PC-9 (cell line): ENCODE results near the gene DEFB124. TPM values are rescaled to one million over a fixed set of nuclear protein-coding genes. Genes with fewer than 3 reads are reported as not detected.

Experiments
- BruUV-seq: library from RNA; stranded (reverse); fragments of 400-500 nt; replicated peaks from 2 replicates; lab custom pipeline; 2021; lab: Mats Ljungman, UMichigan
- CTCF ChIA-PET: fragments of 300-600 bp; sonication (Branson Sonifier 250); formaldehyde crosslinking; loops from one replicate; lab custom pipeline; 2022; ENCODE audit warnings: antibody characterized with exemption; lab: Charles Lee
- POLR2A ChIA-PET: fragments of 300-600 bp; sonication (Branson Sonifier 250); formaldehyde crosslinking; loops from one replicate; lab custom pipeline; 2022; ENCODE audit warnings: antibody characterized with exemption; ENCODE audit not compliant: unreplicated experiment; lab: Charles Lee
- DNase-seq, 2 experiments: peaks; one replicate each; pipeline versions ENCODE4 v3.0.0 to v3.0.0-alpha.2; 2015 to 2022; ENCODE audit warnings: mixed read lengths in 1 of 2
- H2AFZ ChIP-seq: fragments of 200-600 bp; sonication (generic); 2 replicates; pipeline ENCODE4 v1.8.1; 2017; ENCODE audit warnings: antibody characterized with exemption
- H3F3A ChIP-seq: fragments of 200-600 bp; sonication (generic); 2 replicates; pipeline ENCODE4 v1.8.1; 2017; ENCODE audit warnings: antibody characterized with exemption, mild to moderate bottlenecking, low read depth; ENCODE audit not compliant: insufficient read depth
- H3K27ac ChIP-seq: fragments of 200-600 bp; sonication (generic); 2 replicates; pipeline ENCODE4 v1.6.1; 2016; ENCODE audit warnings: mixed run types
- H3K27me3 ChIP-seq: fragments of 200-600 bp; sonication (generic); 2 replicates; pipeline ENCODE4 v1.6.1; 2016; ENCODE audit warnings: low read depth, mixed run types; ENCODE audit not compliant: insufficient read depth
- H3K36me3 ChIP-seq: fragments of 200-600 bp; sonication (generic); 2 replicates; pipeline ENCODE4 v1.6.1; 2016; ENCODE audit warnings: low read depth, mixed run types
- H3K4me1 ChIP-seq: fragments of 200-600 bp; sonication (generic); replicated peaks from 2 replicates; pipeline ENCODE4 v1.6.1; 2016; ENCODE audit warnings: mixed run types; ENCODE audit not compliant: insufficient read depth
- H3K4me2 ChIP-seq: fragments of 200-600 bp; sonication (generic); 2 replicates; pipeline ENCODE4 v1.6.1; 2017; ENCODE audit warnings: mixed run types
- H3K4me3 ChIP-seq: fragments of 200-600 bp; sonication (generic); 2 replicates; pipeline ENCODE4 v1.6.1; 2016; ENCODE audit warnings: mixed run types
- H3K79me2 ChIP-seq: fragments of 200-600 bp; sonication (generic); 2 replicates; pipeline ENCODE4 v1.6.1; 2017; ENCODE audit warnings: low read depth, mixed run types
- H3K9me2 ChIP-seq: fragments of 200-600 bp; sonication (generic); 2 replicates; pipeline ENCODE4 v1.8.1; 2017; ENCODE audit warnings: mild to moderate bottlenecking; ENCODE audit not compliant: insufficient read depth
- H3K9me3 ChIP-seq: fragments of 200-600 bp; sonication (generic); 2 replicates; pipeline ENCODE4 v1.8.1; 2016; ENCODE audit warnings: low read depth; ENCODE audit not compliant: insufficient read depth
- H4K20me1 ChIP-seq: fragments of 200-600 bp; sonication (generic); 2 replicates; pipeline ENCODE4 v1.8.1; 2017; ENCODE audit not compliant: insufficient read depth
- EZH2 ChIP-seq: fragments of 200-600 bp; sonication (generic); IDR thresholded peaks from 2 replicates; pipeline ENCODE4 v1.8.0; 2017; ENCODE audit warnings: antibody characterized with exemption, low read depth
- intact Hi-C: fragments of 100-400 bp; cut with micrococcal nuclease; formaldehyde crosslinking; loops from one replicate; pipeline ENCODE4 v1.10.0; 2022; ENCODE audit not compliant: unreplicated experiment
- total RNA-seq: library from RNA; stranded (reverse); gene quantifications from 2 replicates; pipeline ENCODE4 v1.2.3, GENCODE V29; 2021
- TF ChIP-seq, protein P1 (sequence below): fragments of 200-600 bp; sonication (generic); conservative IDR thresholded peaks from 2 replicates; pipeline ENCODE4 v1.6.1; 2017; ENCODE audit warnings: mixed run types, antibody characterized with exemption, mild to moderate bottlenecking, moderate library complexity

Gene DEFB124
- total RNA-seq, 1 experiment from 2014 or later = not detected

- BruUV-seq = no TSS peak
- Histone ChIP-seq H3K79me2 (peaks cover 81% of the 10 kb centered on the region), H4K20me1 (peaks cover 57% of the 10 kb centered on the region), H3F3A (peaks cover 30% of the 10 kb centered on the region), H3K4me3 (peak overlapping the region; percentile 1; the same call in 1 of the 2 replicates), H3K9me2 (no peaks in the 10 kb centered on the region), H3K4me1 (peaks cover 28% of the 10 kb centered on the region), H3K27ac (no peak overlapping the region; the same call in 1 of the 2 replicates), H3K9me3 (no peaks in the 10 kb centered on the region), H3K4me2 (peak overlapping the region; percentile 96), H2AFZ (no peak overlapping the region), H3K27me3 (no peaks in the 10 kb centered on the region), H3K36me3 (peaks cover 19% of the 10 kb centered on the region; the same call in 1 of the 2 replicates)
- CTCF ChIA-PET = interaction anchor here (0.6 to 1.6 kb wide), 5 partner anchors 43 to 95 kb away, joined by 3 to 5 read pairs (median 5); no protein-coding TSS in a partner anchor
- DNase-seq = peak; percentile 51 to 56
- POLR2A ChIA-PET = interaction anchor here (0.6 to 0.7 kb wide), 2 partner anchors 44 to 139 kb away, joined by 3 to 7 read pairs; no protein-coding TSS in a partner anchor
- TF ChIP-seq, protein P1, sequence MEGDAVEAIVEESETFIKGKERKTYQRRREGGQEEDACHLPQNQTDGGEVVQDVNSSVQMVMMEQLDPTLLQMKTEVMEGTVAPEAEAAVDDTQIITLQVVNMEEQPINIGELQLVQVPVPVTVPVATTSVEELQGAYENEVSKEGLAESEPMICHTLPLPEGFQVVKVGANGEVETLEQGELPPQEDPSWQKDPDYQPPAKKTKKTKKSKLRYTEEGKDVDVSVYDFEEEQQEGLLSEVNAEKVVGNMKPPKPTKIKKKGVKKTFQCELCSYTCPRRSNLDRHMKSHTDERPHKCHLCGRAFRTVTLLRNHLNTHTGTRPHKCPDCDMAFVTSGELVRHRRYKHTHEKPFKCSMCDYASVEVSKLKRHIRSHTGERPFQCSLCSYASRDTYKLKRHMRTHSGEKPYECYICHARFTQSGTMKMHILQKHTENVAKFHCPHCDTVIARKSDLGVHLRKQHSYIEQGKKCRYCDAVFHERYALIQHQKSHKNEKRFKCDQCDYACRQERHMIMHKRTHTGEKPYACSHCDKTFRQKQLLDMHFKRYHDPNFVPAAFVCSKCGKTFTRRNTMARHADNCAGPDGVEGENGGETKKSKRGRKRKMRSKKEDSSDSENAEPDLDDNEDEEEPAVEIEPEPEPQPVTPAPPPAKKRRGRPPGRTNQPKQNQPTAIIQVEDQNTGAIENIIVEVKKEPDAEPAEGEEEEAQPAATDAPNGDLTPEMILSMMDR = peak; percentile 54; the same call in 1 of the 2 replicates
- TF ChIP-seq EZH2 = no peak
- intact Hi-C loops = loop anchor here (1.0 kb wide), 1 partner anchor 93 kb away; no protein-coding TSS in a partner anchor
These were observed 42.4 kb upstream of the DEFB124 start for GRCh38 chr20:31517373-31517772.

- no peak for TF ChIP-seq EZH2
- TF ChIP-seq, protein P1 = no peak
- Histone ChIP-seq H3K4me1 (peaks cover 28% of the 10 kb centered on the region), H3K4me3 (peak overlapping the region; percentile 95), H2AFZ (no peak overlapping the region), H3F3A (peaks cover 30% of the 10 kb centered on the region), H3K27ac (no peak overlapping the region; the same call in 1 of the 2 replicates), H3K4me2 (peak overlapping the region; percentile 96), H3K9me2 (no peaks in the 10 kb centered on the region), H3K79me2 (peaks cover 73% of the 10 kb centered on the region), H4K20me1 (peaks cover 50% of the 10 kb centered on the region), H3K27me3 (no peaks in the 10 kb centered on the region), H3K9me3 (no peaks in the 10 kb centered on the region), H3K36me3 (peaks cover 15% of the 10 kb centered on the region; the same call in 1 of the 2 replicates)
- intact Hi-C loops = loop anchor here (1.0 kb wide), 1 partner anchor 94 kb away; no protein-coding TSS in a partner anchor
- no peak for DNase-seq
- BruUV-seq = no TSS peak
- ChIA-PET POLR2A (no interaction called here), CTCF (no interaction called here)
These were observed 41.7 kb upstream of the DEFB124 start for GRCh38 chr20:31516651-31517050.

DNA sequence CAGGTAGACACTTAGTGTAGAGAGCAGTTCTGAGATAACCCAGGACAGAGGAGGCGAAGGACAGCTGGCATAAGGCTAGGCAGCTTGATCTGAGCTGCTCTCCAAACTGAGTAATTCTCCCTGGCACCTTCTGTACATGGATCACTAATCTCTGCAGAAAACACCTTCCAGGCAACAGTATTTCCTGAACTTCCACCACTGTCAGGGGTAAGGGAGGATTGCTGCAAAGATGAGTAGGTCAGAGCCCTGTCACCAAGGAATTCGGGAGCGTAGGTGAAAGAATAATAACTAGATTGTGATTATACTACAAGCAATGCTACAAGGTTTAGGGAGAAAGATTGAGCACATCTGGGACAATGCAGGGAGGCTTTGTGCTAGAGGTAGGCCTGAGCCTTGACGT, 41.2 kb upstream of the DEFB124 start:
- Histone ChIP-seq H3K27ac (0 out of 2 replicates have a peak overlapping the region, but pooled peaks have one; percentile 68), H3F3A (peaks cover 28% of the 10 kb centered on the region), H3K4me2 (peak overlapping the region; percentile 96), H3K4me3 (peak overlapping the region; percentile 95), H3K4me1 (peaks cover 28% of the 10 kb centered on the region), H2AFZ (no peak overlapping the region), H3K27me3 (no peaks in the 10 kb centered on the region), H3K9me2 (no peaks in the 10 kb centered on the region), H4K20me1 (peaks cover 45% of the 10 kb centered on the region), H3K79me2 (peaks cover 68% of the 10 kb centered on the region), H3K9me3 (no peaks in the 10 kb centered on the region), H3K36me3 (peaks cover 15% of the 10 kb centered on the region; the same call in 1 of the 2 replicates)
- DNase-seq = no peak
- TF ChIP-seq, protein P1 = no peak
- no peak for TF ChIP-seq EZH2
- POLR2A ChIA-PET = no interaction called here
- BruUV-seq = no TSS peak
- intact Hi-C loops = no loop called here
- CTCF ChIA-PET = interaction anchor here (1.0 kb wide), 1 partner anchor 13 kb away, joined by 3 read pairs; no protein-coding TSS in a partner anchor
